H1 (cell line): ENCODE measurements around the gene CEP126. TPM values are rescaled to one million over a fixed set of nuclear protein-coding genes. Genes with fewer than 3 reads are reported as not detected.

ENCODE experiments used
- CTCF ChIA-PET: fragments of 300-600 bp; sonication (Branson Sonifier 250); formaldehyde crosslinking; loops from one replicate; lab custom pipeline; 2021; ENCODE audit not compliant: partially characterized antibody; lab: Charles Lee
- POLR2A ChIA-PET: fragments of 300-600 bp; sonication (Branson Sonifier 250); formaldehyde crosslinking; loops from one replicate; lab custom pipeline; 2021; ENCODE audit warnings: inconsistent platforms; ENCODE audit not compliant: partially characterized antibody; lab: Charles Lee
- DNase-seq, 2 experiments: peaks; one replicate each; pipeline versions ENCODE4 v3.0.0 to v3.0.0-alpha.2; 2010 to 2022; ENCODE audit warnings: low spot score in 2 of 2, low read depth in 1 of 2, mixed read lengths in 1 of 2
- FAIRE-seq: peaks from 2 replicates; lab custom pipeline; 2011; peaks lifted over from hg19 to GRCh38; lab: Jason Lieb, UNC
- H2AFZ ChIP-seq: 2 replicates; pipeline ENCODE4 v1.8.1; 2012; ENCODE audit warnings: low read length, inconsistent platforms
- H2AK5ac ChIP-seq: 2 replicates; pipeline ENCODE4 v1.6.1; 2013; ENCODE audit warnings: low read depth, low read length
- H2BK120ac ChIP-seq: replicated peaks from 2 replicates; pipeline ENCODE3; 2013; ENCODE audit warnings: low read depth, low read length, inconsistent platforms
- H2BK12ac ChIP-seq: 2 replicates; pipeline ENCODE4 v1.6.1; 2013; ENCODE audit warnings: low read depth, low read length
- H2BK15ac ChIP-seq: 2 replicates; pipeline ENCODE4 v1.6.1; 2013; ENCODE audit warnings: low read length
- H2BK20ac ChIP-seq: 2 replicates; pipeline ENCODE4 v1.6.1; 2013; ENCODE audit warnings: low read length
- H2BK5ac ChIP-seq: 2 replicates; pipeline ENCODE4 v1.6.1; 2013; ENCODE audit warnings: low read depth, low read length
- H3K14ac ChIP-seq: 2 replicates; pipeline ENCODE4 v1.6.1; 2013; ENCODE audit warnings: inconsistent platforms; ENCODE audit not compliant: insufficient read length
- H3K18ac ChIP-seq: 2 replicates; pipeline ENCODE4 v1.6.1; 2013; ENCODE audit warnings: low read length; ENCODE audit errors: extremely low read depth
- H3K23ac ChIP-seq: 2 replicates; pipeline ENCODE4 v1.6.1; 2013; ENCODE audit warnings: inconsistent platforms; ENCODE audit not compliant: insufficient read length
- H3K23me2 ChIP-seq: 2 replicates; pipeline ENCODE4 v1.6.1; 2013; ENCODE audit warnings: low read depth, low read length
- H3K27ac ChIP-seq: 2 replicates; pipeline ENCODE4 v1.6.1; 2011; ENCODE audit warnings: low read depth, low read length, inconsistent platforms
- H3K27me3 ChIP-seq, 4 experiments: replicated peaks in 1 of 4; 1 replicate in 1 of 4; 2 replicates in 3 of 4; pipeline versions ENCODE4 v1.6.1 to v1.8.1; 2011 to 2013; ENCODE audit warnings: low read length in 3 of 4, mild to moderate bottlenecking in 3 of 4, inconsistent platforms in 2 of 4, mixed read lengths in 2 of 4, moderate library complexity in 1 of 4; ENCODE audit not compliant: control insufficient read depth in 3 of 4, insufficient read depth in 3 of 4; ENCODE audit errors: extremely low read depth in 1 of 4
- H3K36me3 ChIP-seq, 4 experiments: 2 replicates each; pipeline versions ENCODE4 v1.6.1 to v1.8.1; 2011 to 2013; ENCODE audit warnings: mild to moderate bottlenecking in 4 of 4, low read length in 3 of 4, moderate library complexity in 2 of 4, control low read depth in 1 of 4, inconsistent platforms in 1 of 4; ENCODE audit not compliant: insufficient read depth in 4 of 4, control insufficient read depth in 2 of 4
- H3K4ac ChIP-seq: replicated peaks from 2 replicates; pipeline ENCODE3; 2013; ENCODE audit warnings: low read length, low read depth, mixed read lengths, inconsistent platforms; ENCODE audit not compliant: insufficient read length
- H3K4me1 ChIP-seq, 4 experiments: replicated peaks in 1 of 4; 1 replicate in 1 of 4; 2 replicates in 3 of 4; pipeline versions ENCODE4 v1.6.1 to v1.8.1; 2011 to 2013; ENCODE audit warnings: low read length in 3 of 4, inconsistent platforms in 2 of 4, mixed read lengths in 1 of 4; ENCODE audit not compliant: insufficient read depth in 4 of 4, control insufficient read depth in 3 of 4
- H3K4me2 ChIP-seq, 2 experiments: 2 replicates each; pipeline versions ENCODE4 v1.6.1 to v1.8.1; 2011 to 2013; ENCODE audit warnings: low read depth in 2 of 2, low read length in 2 of 2, control low read depth in 1 of 2, inconsistent platforms in 1 of 2, mild to moderate bottlenecking in 1 of 2; ENCODE audit not compliant: insufficient read depth in 1 of 2
- H3K4me3 ChIP-seq, 4 experiments: fragments of 200-600, 300-600 bp in 1 of 4; sonication (generic), shearing (Covaris generic), sonication (Bioruptor Twin) in 1 of 4; 2 replicates each; pipeline versions ENCODE4 v1.5.1 to v1.8.1; 2011 to 2016; ENCODE audit warnings: low read length in 4 of 4, low read depth in 3 of 4, control low read depth in 2 of 4, inconsistent platforms in 2 of 4, mild to moderate bottlenecking in 2 of 4, mixed read lengths in 1 of 4, moderate library complexity in 1 of 4; ENCODE audit not compliant: insufficient read depth in 2 of 4; ENCODE audit errors: extremely low read depth in 1 of 4
- H3K56ac ChIP-seq: replicated peaks from 2 replicates; pipeline ENCODE3; 2013; ENCODE audit warnings: low read depth, mild to moderate bottlenecking, mixed read lengths, low read length, inconsistent platforms; ENCODE audit not compliant: insufficient read length
- H3K79me1 ChIP-seq: 2 replicates; pipeline ENCODE4 v1.6.1; 2013; ENCODE audit warnings: low read depth, low read length, control low read depth
- H3K79me2 ChIP-seq, 2 experiments: 2 replicates each; pipeline versions ENCODE4 v1.6.1 to v1.8.1; 2012 to 2013; ENCODE audit warnings: low read length in 2 of 2, mild to moderate bottlenecking in 2 of 2, inconsistent platforms in 1 of 2; ENCODE audit not compliant: insufficient read depth in 2 of 2, control insufficient read depth in 1 of 2
- H3K9ac ChIP-seq, 4 experiments: replicated peaks in 1 of 4; 1 replicate in 1 of 4; 2 replicates in 3 of 4; pipeline versions ENCODE4 v1.6.1 to v1.8.1; 2011 to 2013; ENCODE audit warnings: low read depth in 3 of 4, low read length in 3 of 4, control low read depth in 2 of 4, mild to moderate bottlenecking in 2 of 4, moderate library complexity in 2 of 4, inconsistent platforms in 1 of 4; ENCODE audit errors: extremely low read depth in 1 of 4
- H3K9me3 ChIP-seq, 2 experiments: 2 replicates each; pipeline versions ENCODE4 v1.6.1 to v1.8.1; 2012 to 2013; ENCODE audit warnings: mild to moderate bottlenecking in 2 of 2, moderate library complexity in 2 of 2, control low read depth in 1 of 2, inconsistent platforms in 1 of 2, low read depth in 1 of 2, low read length in 1 of 2, mixed read lengths in 1 of 2; ENCODE audit not compliant: insufficient read depth in 2 of 2
- H4K20me1 ChIP-seq, 2 experiments: replicated peaks in 1 of 2; 2 replicates each; pipeline versions ENCODE3 to v1.8.1; 2011 to 2013; ENCODE audit warnings: inconsistent platforms in 2 of 2, low read length in 2 of 2, mild to moderate bottlenecking in 1 of 2; ENCODE audit not compliant: insufficient read depth in 2 of 2, control insufficient read depth in 1 of 2
- H4K5ac ChIP-seq: 2 replicates; pipeline ENCODE4 v1.6.1; 2013; ENCODE audit warnings: low read length, low read depth, mixed read lengths, inconsistent platforms; ENCODE audit not compliant: insufficient read length
- H4K8ac ChIP-seq: 2 replicates; pipeline ENCODE4 v1.8.0; 2013; ENCODE audit warnings: mild to moderate bottlenecking, moderate library complexity, low read length, inconsistent platforms; ENCODE audit not compliant: insufficient read depth; ENCODE audit errors: extremely low read depth
- H4K91ac ChIP-seq: replicated peaks from 2 replicates; pipeline ENCODE3; 2013; ENCODE audit warnings: low read length, mixed read lengths, inconsistent platforms; ENCODE audit not compliant: insufficient read length
- CBX5 ChIP-seq: fragments of 300-800, 300-1000 bp; sonication (generic); IDR thresholded peaks from 2 replicates; pipeline ENCODE4 v1.7.1; 2016; ENCODE audit warnings: antibody characterized with exemption, low read length, low read depth
- CEBPB ChIP-seq: IDR thresholded peaks from 2 replicates; pipeline ENCODE4 v1.6.1; 2012; ENCODE audit warnings: low read depth, low read length
- EZH2 ChIP-seq: fragments of 200-600 bp; sonication (generic); IDR thresholded peaks from 2 replicates; pipeline ENCODE4 v1.7.1; 2012; ENCODE audit warnings: low read depth, mild to moderate bottlenecking, moderate library complexity, low read length, inconsistent platforms; ENCODE audit not compliant: severe bottlenecking
- HDAC6 ChIP-seq: IDR thresholded peaks from one replicate; pipeline ENCODE4 v1.7.1; 2012; ENCODE audit warnings: low read depth, mild to moderate bottlenecking, inconsistent platforms, low read length, moderate library complexity
- KDM1A ChIP-seq: fragments of 200-600, 300-600 bp; sonication (generic); IDR thresholded peaks from 2 replicates; pipeline ENCODE4 v1.7.1; 2016; ENCODE audit warnings: mild to moderate bottlenecking, low read length, borderline replicate concordance
- NANOG ChIP-seq: IDR thresholded peaks from 2 replicates; pipeline ENCODE4 v1.6.1; 2011; ENCODE audit warnings: low read length, low read depth, mild to moderate bottlenecking, inconsistent platforms; ENCODE audit not compliant: insufficient read depth, poor library complexity, severe bottlenecking
- POLR2AphosphoS5 ChIP-seq: IDR thresholded peaks from 2 replicates; pipeline ENCODE4 v1.6.1; 2011; ENCODE audit warnings: low read depth, low read length
- POU5F1 ChIP-seq: IDR thresholded peaks from 2 replicates; pipeline ENCODE4 v1.6.1; 2011; ENCODE audit warnings: low read depth, mild to moderate bottlenecking, low read length, moderate library complexity
- RNF2 ChIP-seq: fragments of 200-900, 300-1000 bp; sonication (generic); IDR thresholded peaks from 2 replicates; pipeline ENCODE4 v1.7.1; 2016; ENCODE audit warnings: borderline replicate concordance, low read depth, mild to moderate bottlenecking, antibody characterized with exemption, low read length; ENCODE audit not compliant: poor library complexity, severe bottlenecking; ENCODE audit errors: missing control alignments
- SAP30 ChIP-seq: fragments of 300-600 bp; sonication (generic); IDR thresholded peaks from 2 replicates; pipeline ENCODE4 v1.7.1; 2012; ENCODE audit warnings: low read length, moderate library complexity, mild to moderate bottlenecking, inconsistent platforms; ENCODE audit not compliant: insufficient read depth, insufficient replicate concordance
- TCF12 ChIP-seq: IDR thresholded peaks from 2 replicates; pipeline ENCODE4 v1.6.1; 2011; ENCODE audit warnings: low read depth, mild to moderate bottlenecking, low read length
- WGBS, 2 experiments: shearing (Covaris generic) in 1 of 2; methylation state at CpG; one replicate each; pipeline versions ENCODE4 v1.1.6 to v1.1.7; 2013 to 2015; ENCODE audit warnings: low lambda C conversion rate in 2 of 2, mixed read lengths in 2 of 2, inconsistent platforms in 1 of 2, low coverage in 1 of 2, missing lambda C conversion rate in 1 of 2; ENCODE audit not compliant: insufficient replicate concordance in 2 of 2, insufficient coverage in 1 of 2, insufficient read length in 1 of 2; ENCODE audit errors: extremely low coverage in 1 of 2, missing lambda C conversion rate in 1 of 2; 5-methylcytosine and 5-hydroxymethylcytosine counted together
- polyA plus RNA-seq, 7 experiments: library from polyadenylated mRNA; depleted of rRNA in 3 of 7; stranded (reverse) in 5 of 7; unstranded in 2 of 7; fragments of >200 nt in 5 of 7; fragments of 200-250 nt in 2 of 7; gene quantifications; 1 replicate in 5 of 7; 2 replicates in 1 of 7; 4 replicates in 1 of 7; pipeline versions ENCODE4 v1.2.1 to v1.2.3, GENCODE V29; 2011 to 2013; ENCODE audit warnings: missing spikeins in 2 of 7, mixed read lengths in 2 of 7
- total RNA-seq: library from RNA; stranded (reverse); fragmentation: NEBNext Ultra II Directional; extraction: Animal tissue kit (Norgen Biotek cat#: 25700); gene quantifications from 2 replicates; pipeline ENCODE4 v1.2.1, GENCODE V29; 2021
- TF ChIP-seq, protein P1 (sequence below): IDR thresholded peaks from 2 replicates; pipeline ENCODE4 v1.6.1; 2012; ENCODE audit warnings: low read length, inconsistent platforms

Gene CEP126
- total and polyA plus RNA-seq, 2 of the 8 experiments (the other 6 are each of a cell fraction or from before 2014, with no cell fraction given), result 0.76 to 1.9 TPM

- FAIRE-seq, result no peak
- Histone ChIP-seq H4K20me1 (no peaks in the 10 kb centered on the region), H3K9me3 (no peaks in the 10 kb centered on the region), H2BK5ac (no peak overlapping the region), H3K79me1 (no peaks in the 10 kb centered on the region), H3K23me2 (no peaks in the 10 kb centered on the region), H3K4me2 (no peak overlapping the region), H4K91ac (no peak overlapping the region), H3K4me3 (no peak overlapping the region), H3K79me2 (no peaks in the 10 kb centered on the region), H3K18ac (no peak overlapping the region), H4K8ac (no peak overlapping the region), H2AK5ac (no peak overlapping the region), H2BK20ac (no peak overlapping the region), H3K9ac (no peak overlapping the region), H3K4ac (no peak overlapping the region), H4K5ac (no peak overlapping the region), H3K27ac (no peak overlapping the region), H2AFZ (no peak overlapping the region), H3K27me3 (no peaks in the 10 kb centered on the region), H2BK15ac (no peak overlapping the region), H3K56ac (no peak overlapping the region), H3K36me3 (no peaks in the 10 kb centered on the region), H3K23ac (no peak overlapping the region), H2BK120ac (no peak overlapping the region), H3K14ac (no peak overlapping the region), H3K4me1 (no peaks in the 10 kb centered on the region), H2BK12ac (no peak overlapping the region)
- TF ChIP-seq EZH2 (no peak), HDAC6 (no peak), POLR2AphosphoS5 (no peak), KDM1A (no peak), POU5F1 (no peak), SAP30 (no peak), CEBPB (no peak), TCF12 (no peak), NANOG (no peak), CBX5 (no peak), RNF2 (no peak)
- TF ChIP-seq, protein P1, sequence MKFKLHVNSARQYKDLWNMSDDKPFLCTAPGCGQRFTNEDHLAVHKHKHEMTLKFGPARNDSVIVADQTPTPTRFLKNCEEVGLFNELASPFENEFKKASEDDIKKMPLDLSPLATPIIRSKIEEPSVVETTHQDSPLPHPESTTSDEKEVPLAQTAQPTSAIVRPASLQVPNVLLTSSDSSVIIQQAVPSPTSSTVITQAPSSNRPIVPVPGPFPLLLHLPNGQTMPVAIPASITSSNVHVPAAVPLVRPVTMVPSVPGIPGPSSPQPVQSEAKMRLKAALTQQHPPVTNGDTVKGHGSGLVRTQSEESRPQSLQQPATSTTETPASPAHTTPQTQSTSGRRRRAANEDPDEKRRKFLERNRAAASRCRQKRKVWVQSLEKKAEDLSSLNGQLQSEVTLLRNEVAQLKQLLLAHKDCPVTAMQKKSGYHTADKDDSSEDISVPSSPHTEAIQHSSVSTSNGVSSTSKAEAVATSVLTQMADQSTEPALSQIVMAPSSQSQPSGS, result no peak
- no peak for DNase-seq
- CTCF ChIA-PET, result interaction anchor here (1.2 to 1.3 kb wide), 2 partner anchors 14 to 98 kb away, joined by 3 to 5 read pairs; no protein-coding TSS in a partner anchor
- POLR2A ChIA-PET, result interaction anchor here (1.4 kb wide), 1 partner anchor 18 kb away, joined by 3 read pairs; no protein-coding TSS in a partner anchor
- 94% methylated on average over 1 of the region's 1 CpG; no CpG with 5 or more reads in 1 of the 2 experiments for WGBS, 2 experiments
Measured at GRCh38 chr11:101907815-101908214, 7.0 kb upstream of the CEP126 start.
